Neuronal stem cell (in vitro differentiated cells): ENCODE results near the gene KIF26B.

Source experiments
- DNase-seq: peaks from one replicate; pipeline ENCODE4 v3.0.0-alpha.2; 2013; ENCODE audit warnings: low spot score
- H2AFZ ChIP-seq: one replicate; pipeline ENCODE4 v1.6.1; 2013; ENCODE audit warnings: mild to moderate bottlenecking, low read length, inconsistent platforms
- H2AK5ac ChIP-seq: 2 replicates; pipeline ENCODE4 v1.6.1; 2013; ENCODE audit warnings: low read depth, mild to moderate bottlenecking, inconsistent platforms, low read length, moderate library complexity, mixed read lengths
- H2BK120ac ChIP-seq: 2 replicates; pipeline ENCODE4 v1.6.1; 2013; ENCODE audit warnings: low read depth, mild to moderate bottlenecking, inconsistent platforms, low read length, moderate library complexity, mixed read lengths
- H2BK12ac ChIP-seq: one replicate; pipeline ENCODE4 v1.6.1; 2013; ENCODE audit warnings: low read length, inconsistent platforms
- H2BK15ac ChIP-seq: 2 replicates; pipeline ENCODE4 v1.6.1; 2013; ENCODE audit warnings: mild to moderate bottlenecking, low read length, inconsistent platforms, mixed read lengths
- H2BK5ac ChIP-seq: one replicate; pipeline ENCODE4 v1.6.1; 2013; ENCODE audit warnings: inconsistent platforms, mild to moderate bottlenecking, low read length, moderate library complexity
- H3K14ac ChIP-seq: one replicate; pipeline ENCODE4 v1.6.1; 2013; ENCODE audit warnings: low read length, inconsistent platforms
- H3K18ac ChIP-seq: 2 replicates; pipeline ENCODE4 v1.6.1; 2013; ENCODE audit warnings: low read length, inconsistent platforms
- H3K23ac ChIP-seq: 2 replicates; pipeline ENCODE4 v1.6.1; 2013; ENCODE audit warnings: low read depth, mild to moderate bottlenecking, mixed read lengths, low read length, inconsistent platforms; ENCODE audit not compliant: poor library complexity
- H3K27ac ChIP-seq: replicated peaks from 3 replicates; pipeline ENCODE4 v1.5.1; 2013; ENCODE audit warnings: low read length, inconsistent platforms
- H3K27me3 ChIP-seq, 3 experiments: 2 replicates each; pipeline ENCODE4 v1.6.1; 2013; ENCODE audit warnings: low read length in 3 of 3, mild to moderate bottlenecking in 2 of 3, inconsistent platforms in 1 of 3, low read depth in 1 of 3, mixed read lengths in 1 of 3, moderate library complexity in 1 of 3; ENCODE audit not compliant: control insufficient read depth in 3 of 3, insufficient read depth in 3 of 3
- H3K36me3 ChIP-seq, 2 donors: replicated peaks in 1 of 2; 2 replicates each; pipeline ENCODE4 v1.6.1; 2013; ENCODE audit warnings: low read length in 2 of 2; ENCODE audit not compliant: control insufficient read depth in 2 of 2, insufficient read depth in 2 of 2
- H3K4ac ChIP-seq: 2 replicates; pipeline ENCODE4 v1.6.1; 2013; ENCODE audit warnings: inconsistent platforms, mild to moderate bottlenecking, low read length, moderate library complexity
- H3K4me1 ChIP-seq, 2 donors: 1 replicate in 1 of 2; 2 replicates in 1 of 2; pipeline ENCODE4 v1.6.1; 2013; ENCODE audit warnings: low read length in 2 of 2, low read depth in 1 of 2; ENCODE audit not compliant: control insufficient read depth in 2 of 2, insufficient read depth in 1 of 2
- H3K4me2 ChIP-seq: one replicate; pipeline ENCODE4 v1.6.1; 2013; ENCODE audit warnings: mild to moderate bottlenecking, low read length, inconsistent platforms; ENCODE audit not compliant: insufficient read depth, poor library complexity, severe bottlenecking
- H3K4me3 ChIP-seq, 2 donors: 2 replicates each; pipeline ENCODE4 v1.5.1; 2013; ENCODE audit warnings: low read length in 2 of 2, mild to moderate bottlenecking in 2 of 2, inconsistent platforms in 1 of 2, moderate library complexity in 1 of 2
- H3K79me1 ChIP-seq: one replicate; pipeline ENCODE4 v1.6.1; 2013; ENCODE audit warnings: low read depth, mild to moderate bottlenecking, inconsistent platforms, low read length, moderate library complexity
- H3K9ac ChIP-seq: one replicate; pipeline ENCODE4 v1.6.1; 2013; ENCODE audit warnings: mild to moderate bottlenecking, low read depth, low read length, inconsistent platforms; ENCODE audit not compliant: poor library complexity
- H3K9me3 ChIP-seq, 2 donors: replicated peaks in 1 of 2; 2 replicates each; pipeline versions ENCODE3 to v1.6.1; 2013; ENCODE audit warnings: low read length in 2 of 2, mild to moderate bottlenecking in 2 of 2, inconsistent platforms in 1 of 2, low read depth in 1 of 2, mixed read lengths in 1 of 2, moderate library complexity in 1 of 2; ENCODE audit not compliant: control insufficient read depth in 2 of 2, insufficient read depth in 1 of 2
- H4K8ac ChIP-seq: one replicate; pipeline ENCODE4 v1.6.1; 2013; ENCODE audit warnings: low read depth, mild to moderate bottlenecking, inconsistent platforms, low read length, moderate library complexity
- H4K91ac ChIP-seq: one replicate; pipeline ENCODE4 v1.6.1; 2013; ENCODE audit warnings: low read length, low read depth, mild to moderate bottlenecking, inconsistent platforms; ENCODE audit not compliant: poor library complexity
- WGBS, 2 donors: extraction: QIAGEN DNeasy Blood & Tissue Kit; methylation state at CpG; one replicate each; pipeline ENCODE4 v1.1.7; 2013; ENCODE audit warnings: missing lambda C conversion rate in 2 of 2, mixed read lengths in 1 of 2; ENCODE audit not compliant: insufficient read length in 2 of 2, insufficient replicate concordance in 1 of 2; ENCODE audit errors: extremely low coverage in 2 of 2; 5-methylcytosine and 5-hydroxymethylcytosine counted together

Gene KIF26B

DNA sequence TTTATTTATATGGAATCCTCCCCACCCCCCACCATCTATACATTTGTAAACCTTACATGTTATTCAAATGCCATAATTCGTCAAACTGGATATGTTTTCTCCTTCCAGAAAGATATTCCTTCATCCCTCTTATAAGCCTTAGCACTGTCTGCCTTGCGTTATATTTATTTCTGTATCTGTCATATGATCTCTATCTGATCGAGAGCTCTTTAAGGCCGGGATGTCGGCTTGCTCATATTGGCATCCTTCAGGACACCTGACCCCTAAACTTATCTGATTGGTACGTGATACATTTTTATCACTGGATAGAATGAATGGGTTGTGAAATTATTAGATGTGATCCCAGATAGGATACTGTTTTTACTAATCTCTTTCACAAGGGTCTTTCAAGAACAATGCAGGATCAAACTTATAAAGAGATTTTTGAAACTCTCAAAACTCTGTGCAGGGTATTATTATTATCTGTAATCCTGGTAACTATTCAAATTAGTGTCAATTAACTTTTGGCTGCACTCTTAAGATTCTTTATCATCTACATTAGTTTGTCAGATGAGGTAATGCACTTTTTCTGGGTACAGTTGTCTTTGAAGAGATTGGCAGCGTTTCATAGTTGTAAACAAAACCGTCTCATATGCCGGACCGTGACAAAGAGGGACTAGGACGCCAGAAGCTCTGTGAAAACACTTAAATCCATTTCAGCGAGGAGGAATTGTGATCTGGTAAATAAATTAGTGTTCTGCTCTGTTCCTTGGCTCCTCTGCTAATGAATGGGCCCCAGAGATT, 152.0 kb downstream of the KIF26B start:
- Histone ChIP-seq H3K4me1 (peaks cover 5 to 10% of the 10 kb centered on the region in 2 donors), H4K8ac (no peak overlapping the region), H3K36me3 (no peaks in the 10 kb centered on the region), H3K4me2 (no peak overlapping the region), H3K27ac (no peak overlapping the region), H3K4me3 (no peak overlapping the region), H3K23ac (no peak overlapping the region), H2BK5ac (no peak overlapping the region), H3K14ac (no peak overlapping the region), H2AFZ (no peak overlapping the region), H3K79me1 (no peaks in the 10 kb centered on the region), H3K27me3 (no peaks in the 10 kb centered on the region), H3K9me3 (peaks cover 0 to 4% of the 10 kb centered on the region in 2 donors), H2BK120ac (no peak overlapping the region), H2BK12ac (no peak overlapping the region), H3K4ac (no peak overlapping the region), H3K18ac (no peak overlapping the region), H2BK15ac (no peak overlapping the region), H4K91ac (no peak overlapping the region), H3K9ac (no peak overlapping the region), H2AK5ac (no peak overlapping the region)
- WGBS, 2 donors: no CpG with 5 or more reads among the region's 12 CpGs
- DNase-seq: no peak

DNA sequence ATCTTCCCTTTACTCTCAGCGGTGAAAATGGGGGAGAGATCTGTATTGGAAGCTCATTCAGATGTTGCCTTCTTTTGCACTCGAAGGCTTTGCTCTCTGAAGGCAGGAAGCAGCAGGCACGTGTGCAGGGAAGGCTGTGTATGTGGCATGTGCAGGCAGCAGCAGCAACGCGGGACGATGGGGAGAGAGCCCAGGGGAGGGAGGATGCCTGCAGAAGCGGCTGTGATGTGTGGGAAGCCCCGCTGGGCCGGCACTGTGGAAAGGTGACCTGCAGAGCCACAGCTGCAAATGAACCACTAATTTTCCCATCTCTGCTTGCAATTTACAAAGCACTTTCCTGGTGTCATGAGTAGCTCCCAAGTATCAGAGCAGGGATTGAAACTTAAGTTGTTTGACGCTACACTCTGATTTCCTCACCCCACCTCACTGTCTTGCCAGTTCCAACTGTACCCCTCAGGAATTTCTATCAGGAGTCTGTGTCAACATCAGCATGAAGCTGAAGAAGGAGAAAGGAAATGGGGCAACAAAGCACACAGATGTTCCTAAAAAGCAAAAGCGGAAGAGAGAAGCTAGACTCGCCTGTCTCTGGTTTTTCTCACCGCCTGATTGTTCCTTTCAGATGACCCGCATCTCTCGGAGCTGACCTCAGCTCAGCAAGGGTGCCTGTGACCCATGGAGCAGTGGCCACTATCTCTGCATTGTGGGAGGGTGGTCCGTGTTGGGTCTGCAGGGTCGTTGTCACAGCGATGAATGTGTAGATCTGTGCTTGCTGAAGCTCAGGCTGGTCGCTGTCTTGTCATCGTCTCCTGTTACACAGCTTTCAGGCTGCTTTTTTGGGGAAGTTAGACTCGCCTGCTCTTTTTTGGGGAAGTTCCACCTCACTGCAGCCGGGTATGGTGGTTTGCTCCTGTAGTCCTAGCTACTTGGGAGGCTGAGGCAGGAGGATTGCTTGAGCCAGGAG, 156.1 kb downstream of the KIF26B start:
- H3K4me1 ChIP-seq: peaks cover 5 to 10% of the 10 kb centered on the region in 2 donors
- no peak overlapping the region for H3K9ac ChIP-seq
- H3K23ac ChIP-seq: no peak overlapping the region
- no peak overlapping the region for H2AK5ac ChIP-seq
- no peak overlapping the region for H3K27ac ChIP-seq
- H2AFZ ChIP-seq: peak overlapping the region; percentile 57
- H3K36me3 ChIP-seq: no peaks in the 10 kb centered on the region
- peak overlapping the region in 1 of 2 donors; percentile 22 for H3K4me3 ChIP-seq
- no peak overlapping the region for H2BK120ac ChIP-seq
- H2BK15ac ChIP-seq: no peak overlapping the region
- H3K4me2 ChIP-seq: peak overlapping the region; percentile 23
- no peaks in the 10 kb centered on the region for H3K79me1 ChIP-seq
- H4K91ac ChIP-seq: no peak overlapping the region
- no CpG with 5 or more reads among the region's 22 CpGs for WGBS, 2 donors
- no peak overlapping the region for H4K8ac ChIP-seq
- no peak overlapping the region for H3K18ac ChIP-seq
- H2BK5ac ChIP-seq: no peak overlapping the region
- no peaks in the 10 kb centered on the region for H3K27me3 ChIP-seq
- H3K4ac ChIP-seq: no peak overlapping the region
- H2BK12ac ChIP-seq: no peak overlapping the region
- H3K14ac ChIP-seq: no peak overlapping the region
- peaks cover 0 to 4% of the 10 kb centered on the region in 2 donors for H3K9me3 ChIP-seq
- DNase-seq: peak; percentile 36

GRCh38 chr1:245311887-245312536, 157.2 kb downstream of the KIF26B start:
- WGBS, 2 donors: no CpG with 5 or more reads among the region's 8 CpGs
- Histone ChIP-seq H3K4me1 (peaks cover 9 to 10% of the 10 kb centered on the region in 2 donors), H3K36me3 (no peaks in the 10 kb centered on the region), H3K27me3 (no peaks in the 10 kb centered on the region), H2AK5ac (no peak overlapping the region), H3K18ac (no peak overlapping the region), H4K8ac (no peak overlapping the region), H2BK15ac (no peak overlapping the region), H3K4me2 (no peak overlapping the region), H3K14ac (no peak overlapping the region), H3K9me3 (peaks cover 0 to 4% of the 10 kb centered on the region in 2 donors), H3K9ac (no peak overlapping the region), H2BK12ac (no peak overlapping the region), H2AFZ (no peak overlapping the region), H4K91ac (no peak overlapping the region), H3K4ac (no peak overlapping the region), H3K23ac (no peak overlapping the region), H2BK120ac (no peak overlapping the region), H2BK5ac (no peak overlapping the region), H3K4me3 (no peak overlapping the region), H3K79me1 (no peaks in the 10 kb centered on the region), H3K27ac (no peak overlapping the region)
- DNase-seq: no peak
